HG02798 (cell line): ENCODE data around the gene TLX2.

ENCODE experiments used
- ATAC-seq: cut with Tn5 transposase; IDR thresholded peaks from one replicate; pipeline ENCODE4 v1.9.1; 2021; ENCODE audit warnings: mild to moderate bottlenecking; ENCODE audit not compliant: unreplicated experiment, poor library complexity

TLX2 gene

GRCh38 chr2:74496997-74497776, 17.1 kb upstream of the TLX2 start:
- no peak for ATAC-seq

- ATAC-seq, result peak; percentile 35
These were observed 16.3 kb upstream of the TLX2 start for GRCh38 chr2:74497777-74498499.

DNA sequence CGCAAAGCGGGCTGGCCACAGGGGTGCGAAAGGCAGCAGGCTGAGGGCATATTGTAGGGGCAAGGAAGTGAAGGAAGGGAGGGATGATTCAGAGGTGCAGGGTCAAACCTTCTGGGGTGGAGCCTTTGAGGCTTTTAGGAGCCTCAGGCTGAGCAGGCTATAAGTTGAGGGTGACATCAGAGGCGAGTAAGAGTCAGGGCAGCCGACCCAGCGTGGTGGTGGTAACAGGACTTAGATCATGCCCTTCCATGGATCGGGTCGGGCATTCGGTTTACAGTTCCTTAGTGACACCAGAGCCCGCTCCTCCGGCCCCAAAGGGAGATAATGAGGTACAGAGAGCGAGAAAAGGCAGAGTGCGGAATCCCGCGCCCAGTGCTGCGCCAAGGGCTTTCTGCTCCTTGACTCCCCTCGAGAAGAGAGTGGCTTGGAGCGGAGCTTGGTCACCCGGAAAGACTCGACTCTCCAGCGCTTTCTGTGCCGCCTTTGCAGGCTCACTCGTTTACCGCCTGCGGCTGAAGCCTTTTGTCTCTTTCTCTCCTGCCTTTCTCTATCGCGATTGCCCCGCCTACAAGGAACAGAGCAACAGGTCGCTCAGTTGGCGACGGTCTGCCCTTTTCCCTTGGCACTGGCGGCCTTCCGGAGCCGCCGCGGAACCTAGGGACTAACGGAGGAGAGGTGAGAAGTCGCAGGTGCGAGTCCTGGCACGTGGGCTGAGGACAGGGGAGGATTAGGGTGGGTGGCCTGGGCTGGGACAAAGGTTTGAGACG, 15.6 kb upstream of the TLX2 start:
- no peak for ATAC-seq

GRCh38 chr2:74499267-74499939, 14.8 kb upstream of the TLX2 start, which contains the start of gene LBX2:
Gene LBX2 (minus strand): TSS chr2:74499603. CDS start chr2:74499537, 66 bp downstream.
- ATAC-seq, result no peak

- no peak for ATAC-seq
These were observed 14.2 kb upstream of the TLX2 start for GRCh38 chr2:74499940-74500577.

DNA sequence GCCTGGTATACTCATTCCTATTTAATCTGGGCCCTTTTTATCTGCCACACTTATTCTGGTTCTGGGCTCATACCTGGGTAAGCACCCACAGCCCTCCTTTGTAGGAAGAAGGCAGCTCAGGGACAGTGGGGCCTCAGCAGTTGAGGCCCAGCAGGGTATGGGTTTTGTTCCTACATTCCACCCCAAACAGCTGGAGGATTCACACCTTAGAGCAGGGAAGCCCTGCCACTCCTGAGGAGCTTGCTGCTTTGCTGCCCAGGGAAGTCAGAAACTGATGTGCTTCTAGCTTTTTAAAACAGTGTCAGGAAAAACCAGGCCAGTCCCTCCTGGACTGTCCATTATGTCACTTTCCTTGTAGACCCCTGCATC, 13.7 kb upstream of the TLX2 start:
- no peak for ATAC-seq

- ATAC-seq, result no peak
These were observed 12.7 kb upstream of the TLX2 start for GRCh38 chr2:74501335-74502071.

DNA sequence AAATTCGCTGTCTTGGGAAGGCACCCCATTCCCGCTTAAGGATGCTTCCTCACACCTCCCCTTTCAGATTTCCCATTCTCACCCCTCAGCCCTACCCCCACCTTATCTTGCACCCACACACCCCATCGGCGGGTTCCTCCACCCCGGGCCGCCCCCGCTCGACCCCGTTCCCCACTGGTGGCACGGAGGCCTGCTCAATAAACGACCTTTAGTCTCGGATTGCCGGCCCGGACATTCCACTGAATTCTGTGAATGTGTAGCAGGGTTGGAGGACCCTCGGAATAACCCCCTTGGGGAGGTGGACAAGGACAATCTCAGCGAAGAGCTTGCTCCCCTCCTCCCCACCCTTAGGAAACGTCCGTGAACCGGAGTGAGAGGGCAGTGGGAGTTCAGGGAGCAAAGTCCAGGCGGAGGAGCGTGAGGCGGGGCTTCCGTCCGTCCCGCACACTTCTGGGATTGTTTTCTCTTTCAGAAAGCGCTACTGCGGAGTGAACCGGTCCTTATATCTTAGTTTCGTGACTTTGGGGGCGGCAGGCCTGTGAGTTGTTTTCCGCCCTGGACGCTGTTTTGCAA, 12.0 kb upstream of the TLX2 start:
- no peak for ATAC-seq

GRCh38 chr2:74502720-74503505, 11.3 kb upstream of the TLX2 start:
- peak; percentile 43 for ATAC-seq

GRCh38 chr2:74503506-74504475, 10.5 kb upstream of the TLX2 start:
- no peak for ATAC-seq

DNA sequence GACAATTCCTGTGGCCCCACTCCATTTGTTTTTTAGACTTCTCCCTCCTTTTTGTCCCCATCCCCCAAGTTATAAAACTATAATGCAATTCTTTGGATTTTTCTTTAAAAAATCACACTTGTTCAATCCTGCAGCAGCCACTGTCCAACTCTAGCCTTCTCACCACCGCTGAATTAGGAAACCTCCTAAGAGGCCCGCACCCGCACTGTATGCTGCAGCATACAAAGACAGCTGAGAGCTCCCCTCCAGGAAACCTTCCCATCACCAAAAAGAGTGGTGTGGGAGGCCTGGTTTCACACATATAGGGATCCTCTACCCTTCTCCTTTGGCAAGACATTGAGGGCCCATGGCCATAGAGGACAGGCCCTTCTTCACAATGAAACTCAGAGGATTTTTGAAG, 9.7 kb upstream of the TLX2 start:
- no peak for ATAC-seq

- no peak for ATAC-seq
These were observed 8.6 kb upstream of the TLX2 start for GRCh38 chr2:74505448-74506246.

DNA sequence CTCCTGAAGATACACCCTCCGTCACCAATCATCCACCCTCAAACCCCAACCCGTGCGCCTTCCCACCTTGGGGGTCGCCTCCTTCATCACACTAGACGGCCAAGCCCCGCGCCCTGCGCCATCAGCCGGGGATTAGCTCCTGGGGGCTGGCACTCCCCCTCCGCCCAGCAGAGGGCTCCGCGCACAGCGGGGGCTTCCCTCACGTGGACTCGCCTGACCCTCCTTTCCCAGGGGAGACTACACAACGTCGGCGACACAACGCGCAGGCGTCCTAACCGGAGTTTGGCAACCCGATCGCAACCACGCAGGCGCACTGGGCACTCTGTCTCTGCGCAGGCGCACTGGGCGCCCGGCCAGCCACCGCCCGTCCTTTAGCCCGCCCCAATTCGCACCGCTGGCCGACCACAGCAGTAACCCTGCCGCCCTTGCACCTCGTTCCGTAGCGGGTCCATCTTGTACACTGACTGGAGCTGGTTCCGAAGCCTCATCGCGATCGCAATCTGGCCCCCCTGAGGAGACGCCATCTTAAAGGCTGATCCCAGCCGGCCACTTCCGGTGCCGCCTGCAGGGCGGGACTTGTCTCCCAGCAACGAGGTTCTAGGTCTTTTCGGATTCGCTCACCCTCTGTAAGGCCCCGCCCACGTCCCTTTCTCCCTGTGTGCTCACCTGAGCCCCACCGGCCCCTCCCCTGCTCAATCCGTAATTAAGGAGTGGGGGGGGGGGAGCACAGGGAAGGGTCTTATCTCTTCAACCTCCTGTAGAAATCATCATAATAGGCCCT, 6.9 kb upstream of the TLX2 start, which contains the start of gene PCGF1:
Gene PCGF1 (minus strand): TSS at position 551 of the 781 bp plus-strand sequence. CDS start 27 bp downstream, at position 524.
- ATAC-seq, result peak; percentile 93

DNA sequence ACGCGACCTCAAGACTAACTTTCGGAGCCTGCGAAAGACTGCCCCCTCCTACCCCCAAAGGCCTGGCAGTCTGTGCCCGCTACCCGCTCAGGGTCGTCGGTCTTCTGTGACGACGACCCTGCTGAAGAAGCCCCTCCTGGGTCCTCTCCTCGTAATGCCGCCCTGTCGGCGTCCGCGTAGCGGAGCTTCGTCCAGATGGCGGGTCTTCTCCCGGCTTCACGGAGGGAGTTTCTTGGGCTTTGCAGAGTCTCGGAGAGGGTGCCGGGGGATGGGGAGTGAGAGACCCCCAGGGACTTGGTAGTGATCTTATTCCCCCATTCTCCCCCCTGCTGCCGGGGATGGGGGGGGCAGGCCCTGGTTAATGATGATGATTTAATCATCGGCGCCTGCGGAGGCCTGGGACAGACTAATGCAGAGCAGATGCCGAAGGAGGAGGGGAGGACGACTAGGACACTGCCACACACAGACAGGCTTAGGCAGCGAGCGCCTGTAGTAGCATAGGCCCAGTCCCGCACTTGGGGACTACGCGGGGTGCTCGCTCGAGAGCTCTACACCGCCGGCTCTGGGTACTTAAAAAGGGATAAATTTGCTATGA, 6.2 kb upstream of the TLX2 start:
- ATAC-seq, result peak; percentile 2

DNA sequence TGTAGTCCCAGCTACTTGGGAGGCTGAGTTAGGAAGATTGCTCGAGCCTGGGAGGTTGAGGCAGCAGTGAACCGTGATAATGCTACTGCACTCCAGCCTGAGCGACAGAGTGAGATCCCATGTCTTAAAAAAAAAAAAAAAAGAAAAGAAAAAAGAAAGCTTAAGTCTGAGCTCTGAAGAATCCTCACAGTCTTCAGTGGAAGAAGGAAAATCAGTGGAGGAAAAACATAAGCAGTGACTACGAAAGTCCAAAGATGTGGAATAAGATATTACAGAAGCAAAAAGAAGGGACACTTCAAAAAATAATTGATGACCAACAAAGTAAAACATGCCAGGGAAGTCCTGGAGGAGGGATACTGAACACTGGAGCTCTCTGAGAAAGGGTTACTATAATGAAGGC, 4.0 kb upstream of the TLX2 start:
- ATAC-seq, result no peak
